CD4-positive, alpha-beta T cell (primary cell): ENCODE results near the gene IQGAP2. TPM values are rescaled to one million over a fixed set of nuclear protein-coding genes. Genes with fewer than 3 reads are reported as not detected.

Source experiments
- ATAC-seq: fragments of 200-7000 bp; cut with Tn5 transposase; one replicate; pipeline ENCODE4 v1.10.0; 2022; ENCODE audit warnings: mild to moderate bottlenecking; ENCODE audit not compliant: poor library complexity
- CTCF ChIA-PET: fragments of 350-600 bp; sonication (Branson Sonifier 250); formaldehyde crosslinking; loops from one replicate; lab custom pipeline; 2021; ENCODE audit warnings: antibody characterized with exemption, inconsistent platforms; lab: Charles Lee
- POLR2A ChIA-PET: fragments of 350-600 bp; sonication (Branson Sonifier 250); formaldehyde crosslinking; loops from one replicate; lab custom pipeline; 2021; ENCODE audit warnings: antibody characterized with exemption, inconsistent platforms; lab: Charles Lee
- DNase-seq, 14 experiments: peaks; one replicate each; pipeline ENCODE4 v3.0.0-alpha.2; 2013 to 2020; ENCODE audit warnings: mixed read lengths in 2 of 14
- H3K27ac ChIP-seq, 2 donors: one replicate each; pipeline versions ENCODE4 v1.5.1 to v1.7.0; 2013; ENCODE audit warnings: low read length in 2 of 2, low read depth in 1 of 2, mild to moderate bottlenecking in 1 of 2
- H3K27me3 ChIP-seq, 2 experiments: 1 replicate in 1 of 2; 2 replicates in 1 of 2; pipeline versions ENCODE4 v1.6.1 to v1.7.0; 2013; ENCODE audit warnings: low read length in 2 of 2, control low read depth in 1 of 2, mild to moderate bottlenecking in 1 of 2, moderate library complexity in 1 of 2; ENCODE audit not compliant: insufficient read depth in 2 of 2, control insufficient read depth in 1 of 2
- H3K36me3 ChIP-seq: one replicate; pipeline ENCODE4 v1.6.1; 2013; ENCODE audit warnings: low read length, control low read depth; ENCODE audit not compliant: insufficient read depth
- H3K4me1 ChIP-seq: one replicate; pipeline ENCODE4 v1.6.1; 2013; ENCODE audit warnings: low read length, control low read depth; ENCODE audit not compliant: insufficient read depth
- H3K4me3 ChIP-seq: one replicate; pipeline ENCODE4 v1.5.1; 2013; ENCODE audit warnings: mild to moderate bottlenecking, low read length, moderate library complexity
- H3K9me3 ChIP-seq, 2 experiments: 1 replicate in 1 of 2; 2 replicates in 1 of 2; pipeline versions ENCODE4 v1.6.1 to v1.7.0; 2013; ENCODE audit warnings: low read length in 2 of 2, mild to moderate bottlenecking in 2 of 2, control low read depth in 1 of 2, moderate library complexity in 1 of 2; ENCODE audit not compliant: control insufficient read depth in 1 of 2, insufficient read depth in 1 of 2
- H3K27ac Mint-ChIP-seq: one replicate; pipeline ENCODE4 v1.8.0; 2020; ENCODE audit warnings: mixed read lengths
- H3K27me3 Mint-ChIP-seq: one replicate; pipeline ENCODE4 v1.8.0; 2021; ENCODE audit warnings: mixed read lengths
- H3K36me3 Mint-ChIP-seq: one replicate; pipeline ENCODE4 v1.8.0; 2021; ENCODE audit warnings: low read depth, mixed read lengths
- H3K4me1 Mint-ChIP-seq: one replicate; pipeline ENCODE4 v1.8.0; 2021; ENCODE audit warnings: low read depth, mixed read lengths
- H3K4me3 Mint-ChIP-seq: one replicate; pipeline ENCODE4 v1.8.0; 2020; ENCODE audit warnings: mild to moderate bottlenecking, mixed read lengths
- H3K9me3 Mint-ChIP-seq: one replicate; pipeline ENCODE4 v1.8.0; 2020; ENCODE audit warnings: mixed read lengths
- CTCF ChIP-seq: fragments of 200-600 bp; IDR thresholded peaks from one replicate; pipeline ENCODE4 v1.8.0; 2022; ENCODE audit warnings: antibody characterized with exemption, mild to moderate bottlenecking
- intact Hi-C, 2 experiments: fragments of 100-400 bp; cut with DNase I in 1 of 2; cut with micrococcal nuclease in 1 of 2; formaldehyde crosslinking; loops; one replicate each; pipeline versions ENCODE4 v1.15.1 to v1.9.0; 2023 to 2025; cut with DNase I, micrococcal nuclease
- total RNA-seq, 174 experiments: library from RNA in 2 of 174; stranded (reverse) in 2 of 174; gene quantifications; one replicate each; pipeline ENCODE4 v1.2.3 and lab custom pipeline; 2021 to 2026

Gene IQGAP2
- total RNA-seq, 2 experiments from 2014 or later = 58.8 TPM

- Mint-ChIP-seq H3K36me3 (peaks cover 72% of the 10 kb centered on the region), H3K9me3 (no peaks in the 10 kb centered on the region), H3K27ac (no peak overlapping the region), H3K4me3 (no peak overlapping the region), H3K27me3 (no peaks in the 10 kb centered on the region), H3K4me1 (peaks cover 24% of the 10 kb centered on the region)
- ATAC-seq (no peak), DNase-seq (no peak)
- CTCF ChIA-PET = interaction anchor here (0.8 to 1.0 kb wide), 2 partner anchors 22 to 158 kb away, joined by 3 read pairs; no protein-coding TSS in a partner anchor
- H3K4me3 ChIP-seq = no peak overlapping the region
- intact Hi-C loops = no loop called here
- H3K4me1 ChIP-seq = no peaks in the 10 kb centered on the region
- H3K27me3 ChIP-seq = no peaks in the 10 kb centered on the region
- no peaks in the 10 kb centered on the region for H3K9me3 ChIP-seq
- peaks cover 54% of the 10 kb centered on the region for H3K36me3 ChIP-seq
- TF ChIP-seq CTCF = no peak
- POLR2A ChIA-PET = interaction anchor here (2.2 kb wide), 1 partner anchor 15 kb away, joined by 6 read pairs; no protein-coding TSS in a partner anchor
- H3K27ac ChIP-seq = no peak overlapping the region
Measured at GRCh38 chr5:76561959-76562358, 158.9 kb downstream of the IQGAP2 start.

- H3K27ac ChIP-seq = no peak overlapping the region
- Mint-ChIP-seq H3K27ac (no peak overlapping the region), H3K4me1 (peaks cover 28% of the 10 kb centered on the region), H3K27me3 (no peaks in the 10 kb centered on the region), H3K36me3 (peaks cover 76% of the 10 kb centered on the region), H3K4me3 (no peak overlapping the region), H3K9me3 (no peaks in the 10 kb centered on the region)
- DNase-seq = no peak
- no peak for ATAC-seq
- no peaks in the 10 kb centered on the region for H3K4me1 ChIP-seq
- POLR2A ChIA-PET = interaction anchor here (0.6 kb wide), 1 partner anchor 163 kb away, joined by 3 read pairs; no protein-coding TSS in a partner anchor
- H3K36me3 ChIP-seq = peaks cover 49% of the 10 kb centered on the region
- H3K9me3 ChIP-seq = no peaks in the 10 kb centered on the region
- no peak overlapping the region for H3K4me3 ChIP-seq
- intact Hi-C loops = no loop called here
- CTCF ChIA-PET = no interaction called here
- TF ChIP-seq CTCF = no peak
- H3K27me3 ChIP-seq = no peaks in the 10 kb centered on the region
Measured at GRCh38 chr5:76565009-76565408, 161.9 kb downstream of the IQGAP2 start.

- Mint-ChIP-seq H3K4me3 (no peak overlapping the region), H3K4me1 (peaks cover 32% of the 10 kb centered on the region), H3K9me3 (no peaks in the 10 kb centered on the region), H3K27ac (no peak overlapping the region), H3K27me3 (no peaks in the 10 kb centered on the region), H3K36me3 (peaks cover 70% of the 10 kb centered on the region)
- ATAC-seq (no peak), DNase-seq (no peak)
- Histone ChIP-seq H3K27ac (no peak overlapping the region), H3K4me1 (no peaks in the 10 kb centered on the region), H3K27me3 (no peaks in the 10 kb centered on the region), H3K9me3 (no peaks in the 10 kb centered on the region), H3K4me3 (no peak overlapping the region), H3K36me3 (peaks cover 38% of the 10 kb centered on the region)
- intact Hi-C loops = loop anchor here in 1 of 2 experiments (5.0 kb wide), 1 partner anchor 1707 kb away; no protein-coding TSS in a partner anchor
- ChIA-PET POLR2A (no interaction called here), CTCF (no interaction called here)
- no peak for TF ChIP-seq CTCF
Measured at GRCh38 chr5:76570153-76570552, 167.1 kb downstream of the IQGAP2 start.
